Stimulated activated CD4-positive, alpha-beta T cell treated with anti-CD3 and anti-CD28 coated beads, Interleukin-15, amount 100 ng/mL, for 1 hour (primary cell): ENCODE data around the gene IRX6.

Experiments used
- DNase-seq, 2 donors: peaks; one replicate each; pipeline ENCODE4 v3.0.0-alpha.2; 2020; ENCODE audit warnings: low read depth in 1 of 2, low spot score in 1 of 2

The IRX6 gene

GRCh38 chr16:55364811-55365210 lies 40.8 kb downstream of the IRX6 start:
- DNase-seq: no peak

- no peak for DNase-seq
Observed at GRCh38 chr16:55367301-55367811, 43.4 kb downstream of the IRX6 start.

- no peak for DNase-seq
Observed at GRCh38 chr16:55367866-55368603, 44.0 kb downstream of the IRX6 start.

GRCh38 chr16:55369151-55369550 lies 45.1 kb downstream of the IRX6 start:
- DNase-seq: no peak

GRCh38 chr16:55370762-55371482 lies 46.9 kb downstream of the IRX6 start:
- no peak for DNase-seq

- no peak for DNase-seq
Observed at GRCh38 chr16:55372792-55373488, 48.9 kb downstream of the IRX6 start.

- no peak for DNase-seq
Observed at GRCh38 chr16:55373489-55373832, 49.5 kb downstream of the IRX6 start.

- no peak for DNase-seq
Observed at GRCh38 chr16:55376045-55376444, 52.0 kb downstream of the IRX6 start.

GRCh38 chr16:55376567-55377167 lies 52.7 kb downstream of the IRX6 start:
- DNase-seq: no peak

- DNase-seq: no peak
Observed at GRCh38 chr16:55377840-55378239, 53.8 kb downstream of the IRX6 start.

- DNase-seq: no peak
Observed at GRCh38 chr16:55378616-55379015, 54.6 kb downstream of the IRX6 start.

- no peak for DNase-seq
Observed at GRCh38 chr16:55379371-55379770, 55.4 kb downstream of the IRX6 start.

GRCh38 chr16:55379876-55380390 lies 55.9 kb downstream of the IRX6 start:
- DNase-seq: no peak
